ENCODE results near the gene TRAK1. TPM values are rescaled to one million over a fixed set of nuclear protein-coding genes. Genes with fewer than 3 reads are reported as not detected.

Gene TRAK1
- total RNA-seq, 1 experiment from 2014 or later, result 41.0 TPM

DNA sequence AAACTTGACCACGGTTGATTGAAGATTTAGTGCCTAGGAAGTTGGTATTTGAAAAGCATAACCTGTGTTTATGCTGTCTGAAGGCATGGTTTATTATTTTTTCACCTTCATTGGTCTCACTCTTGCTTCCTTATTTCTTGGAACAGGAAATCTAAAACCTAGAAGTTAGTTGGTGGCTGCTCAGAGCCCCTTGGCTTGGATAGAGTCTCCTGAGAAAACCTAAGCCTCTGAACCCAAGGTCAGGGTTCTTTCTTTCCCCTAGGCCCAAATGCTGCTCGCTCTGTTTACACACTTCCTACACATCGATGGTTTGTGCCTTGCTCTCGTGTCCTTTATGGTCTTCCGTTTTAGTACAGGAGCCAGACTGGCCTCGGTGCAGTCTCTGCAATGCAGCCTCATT is 82.2 kb downstream of the TRAK1 start:
- Mint-ChIP-seq H3K4me1 (no peaks in the 10 kb centered on the region; the same call in 1 of the 2 replicates), H3K4me3 (no peak overlapping the region), H3K27ac (no peak overlapping the region), H3K9me3 (no peaks in the 10 kb centered on the region), H3K36me3 (0 out of 2 replicates have a peak, but pooled peaks cover 7% of the 10 kb centered on the region), H3K27me3 (ENCODE audit: low read depth) (no peaks in the 10 kb centered on the region)
- no peak for DNase-seq (ENCODE audit: low spot score)
- POLR2A ChIA-PET, result no interaction called here
- TF ChIP-seq NFE2L1 (CRISPR knock-in tag; IDR thresholded peaks at IDR 0.05) (no peak), ZNF219 (CRISPR knock-in tag; IDR thresholded peaks at IDR 0.05; ENCODE audit: borderline replicate concordance) (no peak), SP1 (CRISPR knock-in tag; conservative IDR thresholded peaks at IDR 0.05) (no peak), SMAD4 (CRISPR knock-in tag; IDR thresholded peaks at IDR 0.05) (no peak), ZMAT4 (CRISPR knock-in tag; IDR thresholded peaks at IDR 0.05) (no peak), NR3C1 (CRISPR knock-in tag; conservative IDR thresholded peaks at IDR 0.05; ENCODE audit: low read depth) (no peak), HMGA2 (CRISPR knock-in tag; IDR thresholded peaks at IDR 0.05) (no peak), ZNF263 (CRISPR knock-in tag; IDR thresholded peaks at IDR 0.05; ENCODE audit: low read depth) (no peak)
- TF ChIP-seq, protein P1, sequence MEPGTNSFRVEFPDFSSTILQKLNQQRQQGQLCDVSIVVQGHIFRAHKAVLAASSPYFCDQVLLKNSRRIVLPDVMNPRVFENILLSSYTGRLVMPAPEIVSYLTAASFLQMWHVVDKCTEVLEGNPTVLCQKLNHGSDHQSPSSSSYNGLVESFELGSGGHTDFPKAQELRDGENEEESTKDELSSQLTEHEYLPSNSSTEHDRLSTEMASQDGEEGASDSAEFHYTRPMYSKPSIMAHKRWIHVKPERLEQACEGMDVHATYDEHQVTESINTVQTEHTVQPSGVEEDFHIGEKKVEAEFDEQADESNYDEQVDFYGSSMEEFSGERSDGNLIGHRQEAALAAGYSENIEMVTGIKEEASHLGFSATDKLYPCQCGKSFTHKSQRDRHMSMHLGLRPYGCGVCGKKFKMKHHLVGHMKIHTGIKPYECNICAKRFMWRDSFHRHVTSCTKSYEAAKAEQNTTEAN (CRISPR knock-in tag; IDR thresholded peaks at IDR 0.05), result no peak
- TF ChIP-seq, protein P2, sequence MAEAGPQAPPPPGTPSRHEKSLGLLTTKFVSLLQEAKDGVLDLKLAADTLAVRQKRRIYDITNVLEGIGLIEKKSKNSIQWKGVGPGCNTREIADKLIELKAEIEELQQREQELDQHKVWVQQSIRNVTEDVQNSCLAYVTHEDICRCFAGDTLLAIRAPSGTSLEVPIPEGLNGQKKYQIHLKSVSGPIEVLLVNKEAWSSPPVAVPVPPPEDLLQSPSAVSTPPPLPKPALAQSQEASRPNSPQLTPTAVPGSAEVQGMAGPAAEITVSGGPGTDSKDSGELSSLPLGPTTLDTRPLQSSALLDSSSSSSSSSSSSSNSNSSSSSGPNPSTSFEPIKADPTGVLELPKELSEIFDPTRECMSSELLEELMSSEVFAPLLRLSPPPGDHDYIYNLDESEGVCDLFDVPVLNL (CRISPR knock-in tag; IDR thresholded peaks at IDR 0.05; ENCODE audit: borderline replicate concordance, low read depth), result no peak
- CTCF ChIA-PET, result no interaction called here
- ATAC-seq, result no peak

DNA sequence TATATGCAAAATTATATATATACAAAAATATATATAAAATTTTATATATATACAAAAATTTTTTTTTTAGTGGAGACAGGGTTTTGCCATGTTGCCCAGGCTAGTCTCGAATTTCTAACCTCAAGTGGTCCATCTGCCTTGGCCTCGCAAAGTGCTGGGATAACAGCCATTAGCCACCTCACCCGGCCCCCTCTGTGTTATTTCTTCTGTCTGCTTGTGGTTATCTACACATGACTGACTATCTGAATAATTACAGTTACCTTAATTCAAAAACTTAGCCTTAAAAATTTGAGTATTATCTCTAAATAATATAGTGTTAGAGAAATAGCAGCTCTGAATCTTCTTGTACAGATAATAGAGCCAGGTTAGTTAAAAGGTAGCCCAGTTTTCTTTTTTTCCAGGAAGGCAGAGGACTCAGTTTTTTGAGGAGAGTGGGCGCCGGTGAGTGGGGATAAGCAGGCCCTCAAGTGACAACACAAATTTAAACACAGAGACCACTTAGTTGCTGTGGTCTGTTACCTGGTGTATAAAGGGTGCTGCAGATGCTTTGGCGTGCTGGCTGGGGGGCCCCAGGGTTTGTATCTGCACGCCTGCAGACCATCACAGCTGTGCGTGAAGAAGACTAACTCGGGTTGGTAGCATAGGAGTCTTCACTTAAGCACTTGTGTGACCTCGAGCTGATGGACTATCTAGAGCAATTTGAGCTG is 83.7 kb downstream of the TRAK1 start:
- Mint-ChIP-seq H3K27ac (no peak overlapping the region), H3K4me1 (peaks cover 10% of the 10 kb centered on the region), H3K4me3 (no peak overlapping the region), H3K27me3 (ENCODE audit: low read depth) (no peaks in the 10 kb centered on the region), H3K9me3 (no peaks in the 10 kb centered on the region), H3K36me3 (0 out of 2 replicates have a peak, but pooled peaks cover 8% of the 10 kb centered on the region)
- ATAC-seq, result no peak
- POLR2A ChIA-PET, result interaction anchor here (0.9 to 1.2 kb wide), 2 partner anchors 15 kb away, joined by 3 to 4 read pairs; no protein-coding TSS in a partner anchor
- DNase-seq (ENCODE audit: low spot score), result no peak
- TF ChIP-seq NR3C1 (CRISPR knock-in tag; conservative IDR thresholded peaks at IDR 0.05; ENCODE audit: low read depth) (no peak), ZNF396 (CRISPR knock-in tag; IDR thresholded peaks at IDR 0.05; ENCODE audit: borderline replicate concordance) (no peak), GRHL2 (CRISPR knock-in tag; IDR thresholded peaks at IDR 0.05; ENCODE audit: insufficient replicate concordance, severe bottlenecking) (no peak), NFYB (CRISPR knock-in tag; conservative IDR thresholded peaks at IDR 0.05; ENCODE audit: low read depth) (no peak), NR1H2 (CRISPR knock-in tag; IDR thresholded peaks at IDR 0.05) (no peak), ZNF138 (CRISPR knock-in tag; conservative IDR thresholded peaks at IDR 0.05) (no peak), ZBTB21 (CRISPR knock-in tag; IDR thresholded peaks at IDR 0.05; ENCODE audit: borderline replicate concordance) (no peak), ZNF416 (CRISPR knock-in tag; IDR thresholded peaks at IDR 0.05) (no peak), ZNF671 (CRISPR knock-in tag; IDR thresholded peaks at IDR 0.05) (no peak), NR2C2 (CRISPR knock-in tag; IDR thresholded peaks at IDR 0.05) (no peak), MYBL2 (CRISPR knock-in tag; IDR thresholded peaks at IDR 0.05) (no peak)
- TF ChIP-seq, protein P3, sequence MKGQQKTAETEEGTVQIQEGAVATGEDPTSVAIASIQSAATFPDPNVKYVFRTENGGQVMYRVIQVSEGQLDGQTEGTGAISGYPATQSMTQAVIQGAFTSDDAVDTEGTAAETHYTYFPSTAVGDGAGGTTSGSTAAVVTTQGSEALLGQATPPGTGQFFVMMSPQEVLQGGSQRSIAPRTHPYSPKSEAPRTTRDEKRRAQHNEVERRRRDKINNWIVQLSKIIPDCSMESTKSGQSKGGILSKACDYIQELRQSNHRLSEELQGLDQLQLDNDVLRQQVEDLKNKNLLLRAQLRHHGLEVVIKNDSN (CRISPR knock-in tag; IDR thresholded peaks at IDR 0.05), result no peak
- TF ChIP-seq, protein P1 (CRISPR knock-in tag; IDR thresholded peaks at IDR 0.05), result no peak
- TF ChIP-seq, protein P4, sequence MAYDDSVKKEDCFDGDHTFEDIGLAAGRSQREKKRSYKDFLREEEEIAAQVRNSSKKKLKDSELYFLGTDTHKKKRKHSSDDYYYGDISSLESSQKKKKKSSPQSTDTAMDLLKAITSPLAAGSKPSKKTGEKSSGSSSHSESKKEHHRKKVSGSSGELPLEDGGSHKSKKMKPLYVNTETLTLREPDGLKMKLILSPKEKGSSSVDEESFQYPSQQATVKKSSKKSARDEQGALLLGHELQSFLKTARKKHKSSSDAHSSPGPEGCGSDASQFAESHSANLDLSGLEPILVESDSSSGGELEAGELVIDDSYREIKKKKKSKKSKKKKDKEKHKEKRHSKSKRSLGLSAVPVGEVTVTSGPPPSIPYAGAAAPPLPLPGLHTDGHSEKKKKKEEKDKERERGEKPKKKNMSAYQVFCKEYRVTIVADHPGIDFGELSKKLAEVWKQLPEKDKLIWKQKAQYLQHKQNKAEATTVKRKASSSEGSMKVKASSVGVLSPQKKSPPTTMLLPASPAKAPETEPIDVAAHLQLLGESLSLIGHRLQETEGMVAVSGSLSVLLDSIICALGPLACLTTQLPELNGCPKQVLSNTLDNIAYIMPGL (CRISPR knock-in tag; IDR thresholded peaks at IDR 0.05), result no peak
- TF ChIP-seq, protein P5, sequence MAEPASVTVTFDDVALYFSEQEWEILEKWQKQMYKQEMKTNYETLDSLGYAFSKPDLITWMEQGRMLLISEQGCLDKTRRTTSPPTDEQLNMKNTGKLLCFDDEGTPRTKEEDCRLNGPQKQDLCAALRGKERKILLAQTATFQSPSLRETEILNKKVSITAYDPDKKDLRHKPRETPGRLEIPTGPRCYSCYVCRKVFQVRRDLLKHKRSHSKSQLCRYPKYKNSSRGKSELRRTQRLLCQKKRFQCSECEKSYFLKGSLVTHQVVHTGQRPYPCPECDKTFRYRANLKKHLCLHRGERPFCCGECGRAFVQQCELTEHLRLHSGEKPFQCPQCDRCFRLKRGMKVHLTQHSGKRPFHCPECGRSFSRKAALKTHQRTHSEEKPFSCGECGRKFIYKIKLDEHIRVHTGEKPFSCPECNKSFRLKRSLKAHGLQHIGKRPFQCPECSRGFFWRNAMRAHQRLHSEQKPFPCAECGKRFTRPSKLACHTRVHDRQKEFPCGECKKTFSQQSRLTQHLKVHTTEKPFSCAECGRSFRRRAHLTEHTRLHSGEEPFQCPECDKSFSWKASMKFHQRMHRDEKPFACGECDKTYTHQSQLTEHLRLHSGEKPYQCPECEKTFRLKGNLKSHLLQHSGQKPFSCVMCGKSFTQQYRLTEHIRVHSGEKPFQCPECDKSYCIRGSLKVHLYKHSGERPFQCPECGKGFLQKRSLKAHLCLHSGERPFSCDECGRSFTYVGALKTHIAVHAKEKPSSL (CRISPR knock-in tag; conservative IDR thresholded peaks at IDR 0.05), result no peak
- CTCF ChIA-PET, result interaction anchor here (1.0 to 2.0 kb wide), 3 partner anchors 16 to 57 kb away, joined by 3 to 10 read pairs (median 3); no protein-coding TSS in a partner anchor
